ENCODE results near the gene PEMT. TPM values are rescaled to one million over a fixed set of nuclear protein-coding genes. Genes with fewer than 3 reads are reported as not detected.

The PEMT gene
- total RNA-seq, 1 experiment from 2014 or later, result 27.0 TPM

DNA sequence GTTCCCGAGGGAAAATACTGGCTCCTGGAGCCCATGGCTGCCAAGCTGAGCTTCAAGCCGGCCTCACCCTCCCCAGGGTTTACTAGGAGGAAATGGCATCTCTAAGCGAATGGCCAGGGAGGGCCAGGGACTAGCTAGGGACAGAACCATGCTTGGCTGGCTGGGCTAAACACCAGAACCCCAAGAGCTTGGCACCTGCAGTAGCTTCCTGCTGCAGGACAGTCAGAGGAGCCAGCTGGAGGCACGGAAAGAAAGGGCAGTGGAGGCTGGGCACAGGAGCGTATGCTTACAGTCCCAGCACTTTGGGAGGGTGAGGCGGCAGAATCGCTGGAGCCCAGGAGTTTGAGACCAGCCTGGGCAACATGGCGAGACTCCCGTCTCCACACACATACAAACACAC, 33.7 kb downstream of the PEMT start:
- Histone ChIP-seq H3K36me3 (ENCODE audit: control insufficient read depth, insufficient read depth, low read length) (no peaks in the 10 kb centered on the region), H3K4me3 (ENCODE audit: low read depth in 2 of 2, low read length in 2 of 2) (no peak overlapping the region), H3K4me1 (ENCODE audit: control insufficient read depth, insufficient read depth, low read length) (no peaks in the 10 kb centered on the region), H3K27me3 (ENCODE audit: control insufficient read depth, insufficient read depth, low read length) (no peaks in the 10 kb centered on the region), H3K9me3 (ENCODE audit: control insufficient read depth, insufficient read depth, low read depth, low read length) (no peaks in the 10 kb centered on the region), H3K27ac (ENCODE audit: low read length) (no peak overlapping the region)
- no peak for TF ChIP-seq TCF7L2 (IDR thresholded peaks at IDR 0.05; ENCODE audit: low read depth, low read length)
- TF ChIP-seq SIN3A (IDR thresholded peaks at IDR 0.05; ENCODE audit: borderline replicate concordance, insufficient read depth, low read depth, low read length), result no peak
- no peak for TF ChIP-seq POLR2AphosphoS5 (IDR thresholded peaks at IDR 0.05; ENCODE audit: low read depth, low read length)
- TF ChIP-seq, protein P1, sequence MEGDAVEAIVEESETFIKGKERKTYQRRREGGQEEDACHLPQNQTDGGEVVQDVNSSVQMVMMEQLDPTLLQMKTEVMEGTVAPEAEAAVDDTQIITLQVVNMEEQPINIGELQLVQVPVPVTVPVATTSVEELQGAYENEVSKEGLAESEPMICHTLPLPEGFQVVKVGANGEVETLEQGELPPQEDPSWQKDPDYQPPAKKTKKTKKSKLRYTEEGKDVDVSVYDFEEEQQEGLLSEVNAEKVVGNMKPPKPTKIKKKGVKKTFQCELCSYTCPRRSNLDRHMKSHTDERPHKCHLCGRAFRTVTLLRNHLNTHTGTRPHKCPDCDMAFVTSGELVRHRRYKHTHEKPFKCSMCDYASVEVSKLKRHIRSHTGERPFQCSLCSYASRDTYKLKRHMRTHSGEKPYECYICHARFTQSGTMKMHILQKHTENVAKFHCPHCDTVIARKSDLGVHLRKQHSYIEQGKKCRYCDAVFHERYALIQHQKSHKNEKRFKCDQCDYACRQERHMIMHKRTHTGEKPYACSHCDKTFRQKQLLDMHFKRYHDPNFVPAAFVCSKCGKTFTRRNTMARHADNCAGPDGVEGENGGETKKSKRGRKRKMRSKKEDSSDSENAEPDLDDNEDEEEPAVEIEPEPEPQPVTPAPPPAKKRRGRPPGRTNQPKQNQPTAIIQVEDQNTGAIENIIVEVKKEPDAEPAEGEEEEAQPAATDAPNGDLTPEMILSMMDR (IDR thresholded peaks at IDR 0.05), result no peak
- TF ChIP-seq, protein P2, sequence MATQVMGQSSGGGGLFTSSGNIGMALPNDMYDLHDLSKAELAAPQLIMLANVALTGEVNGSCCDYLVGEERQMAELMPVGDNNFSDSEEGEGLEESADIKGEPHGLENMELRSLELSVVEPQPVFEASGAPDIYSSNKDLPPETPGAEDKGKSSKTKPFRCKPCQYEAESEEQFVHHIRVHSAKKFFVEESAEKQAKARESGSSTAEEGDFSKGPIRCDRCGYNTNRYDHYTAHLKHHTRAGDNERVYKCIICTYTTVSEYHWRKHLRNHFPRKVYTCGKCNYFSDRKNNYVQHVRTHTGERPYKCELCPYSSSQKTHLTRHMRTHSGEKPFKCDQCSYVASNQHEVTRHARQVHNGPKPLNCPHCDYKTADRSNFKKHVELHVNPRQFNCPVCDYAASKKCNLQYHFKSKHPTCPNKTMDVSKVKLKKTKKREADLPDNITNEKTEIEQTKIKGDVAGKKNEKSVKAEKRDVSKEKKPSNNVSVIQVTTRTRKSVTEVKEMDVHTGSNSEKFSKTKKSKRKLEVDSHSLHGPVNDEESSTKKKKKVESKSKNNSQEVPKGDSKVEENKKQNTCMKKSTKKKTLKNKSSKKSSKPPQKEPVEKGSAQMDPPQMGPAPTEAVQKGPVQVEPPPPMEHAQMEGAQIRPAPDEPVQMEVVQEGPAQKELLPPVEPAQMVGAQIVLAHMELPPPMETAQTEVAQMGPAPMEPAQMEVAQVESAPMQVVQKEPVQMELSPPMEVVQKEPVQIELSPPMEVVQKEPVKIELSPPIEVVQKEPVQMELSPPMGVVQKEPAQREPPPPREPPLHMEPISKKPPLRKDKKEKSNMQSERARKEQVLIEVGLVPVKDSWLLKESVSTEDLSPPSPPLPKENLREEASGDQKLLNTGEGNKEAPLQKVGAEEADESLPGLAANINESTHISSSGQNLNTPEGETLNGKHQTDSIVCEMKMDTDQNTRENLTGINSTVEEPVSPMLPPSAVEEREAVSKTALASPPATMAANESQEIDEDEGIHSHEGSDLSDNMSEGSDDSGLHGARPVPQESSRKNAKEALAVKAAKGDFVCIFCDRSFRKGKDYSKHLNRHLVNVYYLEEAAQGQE (IDR thresholded peaks at IDR 0.05; ENCODE audit: insufficient read depth in 1 of 2, low read depth in 2 of 2, low read length in 1 of 2), result no peak
- ChIA-PET POLR2A (no interaction called here), CTCF (interaction anchor here (0.7 kb wide), 1 partner anchor 169 kb away, joined by 8 read pairs; no protein-coding TSS in a partner anchor)
- DNase-seq (ENCODE audit: low read depth, low spot score), result no peak
- in situ Hi-C loops (cut with HindIII; ENCODE audit: low pct_unique_long_range_greater_than_20kb, low sequenced_read_pairs), result no loop called here
- no TSS peak for BruUV-seq (replicated peaks)
- no peak for ATAC-seq
- intact Hi-C loops (cut with micrococcal nuclease; ENCODE audit: unreplicated experiment), result no loop called here

DNA sequence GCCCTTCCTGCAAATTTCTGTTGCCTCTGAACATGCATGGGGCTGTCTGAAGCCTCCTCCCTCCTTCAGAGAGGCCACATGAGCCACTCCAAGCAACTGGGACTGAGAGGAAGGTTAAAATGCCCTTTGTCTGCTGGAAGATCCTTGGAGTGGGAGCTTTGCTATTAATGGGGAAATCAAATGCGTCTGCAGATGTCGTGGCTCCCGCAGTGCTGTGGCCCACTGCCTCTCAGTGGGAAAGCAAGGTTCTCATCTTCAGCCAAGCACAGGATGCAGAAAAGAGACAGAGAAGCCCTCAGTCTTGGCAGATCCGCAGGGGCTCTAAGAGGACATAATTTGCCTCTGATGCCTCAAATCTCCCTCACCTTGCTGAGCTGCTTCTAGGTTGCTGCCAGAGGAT, 34.8 kb downstream of the PEMT start:
- no TSS peak for BruUV-seq (replicated peaks)

More for the DNA sequence above, 34.8 kb downstream of the PEMT start:
- POLR2A ChIA-PET, result no interaction called here
- ATAC-seq, result no peak
- in situ Hi-C loops (cut with HindIII; ENCODE audit: low pct_unique_long_range_greater_than_20kb, low sequenced_read_pairs), result no loop called here
- no peaks in the 10 kb centered on the region for H3K4me1 ChIP-seq (ENCODE audit: control insufficient read depth, insufficient read depth, low read length)
- intact Hi-C loops (cut with micrococcal nuclease; ENCODE audit: unreplicated experiment), result no loop called here
- TF ChIP-seq POLR2AphosphoS5 (IDR thresholded peaks at IDR 0.05; ENCODE audit: low read depth, low read length) (no peak), TCF7L2 (IDR thresholded peaks at IDR 0.05; ENCODE audit: low read depth, low read length) (no peak)
- TF ChIP-seq, protein P2 (IDR thresholded peaks at IDR 0.05; ENCODE audit: insufficient read depth in 1 of 2, low read depth in 2 of 2, low read length in 1 of 2), result no peak
- TF ChIP-seq, protein P1 (IDR thresholded peaks at IDR 0.05), result no peak
- H3K4me3 ChIP-seq (ENCODE audit: low read depth in 2 of 2, low read length in 2 of 2), result no peak overlapping the region
- no peaks in the 10 kb centered on the region for H3K9me3 ChIP-seq (ENCODE audit: control insufficient read depth, insufficient read depth, low read depth, low read length)
- DNase-seq (ENCODE audit: low read depth, low spot score), result no peak
- no peaks in the 10 kb centered on the region for H3K27me3 ChIP-seq (ENCODE audit: control insufficient read depth, insufficient read depth, low read length)
- H3K36me3 ChIP-seq (ENCODE audit: control insufficient read depth, insufficient read depth, low read length), result no peaks in the 10 kb centered on the region
- H3K27ac ChIP-seq (ENCODE audit: low read length), result no peak overlapping the region
- CTCF ChIA-PET, result no interaction called here

All from Panc1 (cell line).